ENCODE measurements around the gene SEC23B. TPM values are rescaled to one million over a fixed set of nuclear protein-coding genes. Genes with fewer than 3 reads are reported as not detected.
"Not testable (repeated sequence)": the region's sequence is repeated elsewhere in the genome, so short reads cannot be mapped to it uniquely, and the experiment has no call there.

SEC23B gene
- total RNA-seq, 2 experiments from 2014 or later, result 63.0 to 97.8 TPM

GRCh38 chr20:18501672-18502071, 6.1 kb upstream of the SEC23B start:
- CTCF ChIA-PET; H3K36me3 Mint-ChIP-seq; H3K27me3 Mint-ChIP-seq; H3K4me3 Mint-ChIP-seq; H3K27ac Mint-ChIP-seq; H3K9me3 Mint-ChIP-seq (ENCODE audit: low read depth); ATAC-seq; DNase-seq: not testable (repeated sequence)
- H3K4me1 Mint-ChIP-seq, result peaks cover 14% of the 10 kb centered on the region

- no peaks in the 10 kb centered on the region for H3K9me3 Mint-ChIP-seq (ENCODE audit: low read depth)
- H3K4me1 Mint-ChIP-seq, result peaks cover 34% of the 10 kb centered on the region
- H3K36me3 Mint-ChIP-seq, result peaks cover 11% of the 10 kb centered on the region
- H3K27ac Mint-ChIP-seq, result no peak overlapping the region
- ATAC-seq (no peak), DNase-seq (no peak)
- no peak overlapping the region for H3K4me3 Mint-ChIP-seq
- peaks cover 2% of the 10 kb centered on the region for H3K27me3 Mint-ChIP-seq
- CTCF ChIA-PET, result interaction anchor here (3.9 kb wide), 1 partner anchor 8 kb away, joined by 39 read pairs; the partner anchor contains the start of gene RBBP9
These were observed 3.2 kb upstream of the SEC23B start for GRCh38 chr20:18504479-18505060.

GRCh38 chr20:18506744-18507143, 996 bp upstream of the SEC23B start:
- peaks cover 52% of the 10 kb centered on the region for H3K4me1 Mint-ChIP-seq
- no peaks in the 10 kb centered on the region for H3K9me3 Mint-ChIP-seq (ENCODE audit: low read depth)
- H3K27me3 Mint-ChIP-seq, result peaks cover 2% of the 10 kb centered on the region
- CTCF ChIA-PET, result interaction anchor here (0.5 to 3.9 kb wide), 6 partner anchors 10 to 1545 kb away, joined by 3 to 39 read pairs (median 5); partner anchors contain the start of genes CFAP61, CRNKL1, DZANK1 and POLR3F
- peak; percentile 59 for DNase-seq
- peak overlapping the region; percentile 100 for H3K27ac Mint-ChIP-seq
- H3K4me3 Mint-ChIP-seq, result peak overlapping the region; percentile 100
- peaks cover 31% of the 10 kb centered on the region for H3K36me3 Mint-ChIP-seq
- no peak for ATAC-seq

- DNase-seq, result no peak
- CTCF ChIA-PET, result no interaction called here
- Mint-ChIP-seq H3K4me3 (no peak overlapping the region), H3K9me3 (ENCODE audit: low read depth) (no peaks in the 10 kb centered on the region), H3K27me3 (no peaks in the 10 kb centered on the region), H3K27ac (no peak overlapping the region), H3K36me3 (peaks cover 52% of the 10 kb centered on the region), H3K4me1 (peaks cover 56% of the 10 kb centered on the region)
- no peak for ATAC-seq
These were observed 3.8 kb downstream of the SEC23B start for GRCh38 chr20:18511571-18511970.

GRCh38 chr20:18513208-18513607, 5.5 kb downstream of the SEC23B start:
- DNase-seq (no peak), ATAC-seq (no peak)
- Mint-ChIP-seq H3K4me3 (no peak overlapping the region), H3K27me3 (no peaks in the 10 kb centered on the region), H3K9me3 (ENCODE audit: low read depth) (no peaks in the 10 kb centered on the region), H3K36me3 (peaks cover 49% of the 10 kb centered on the region), H3K27ac (no peak overlapping the region), H3K4me1 (peaks cover 44% of the 10 kb centered on the region)
- CTCF ChIA-PET, result no interaction called here

- DNase-seq (no peak), ATAC-seq (no peak)
- H3K9me3 Mint-ChIP-seq (ENCODE audit: low read depth), result no peaks in the 10 kb centered on the region
- CTCF ChIA-PET, result no interaction called here
- no peaks in the 10 kb centered on the region for H3K27me3 Mint-ChIP-seq
- no peak overlapping the region for H3K4me3 Mint-ChIP-seq
- H3K36me3 Mint-ChIP-seq, result peaks cover 45% of the 10 kb centered on the region
- peaks cover 35% of the 10 kb centered on the region for H3K4me1 Mint-ChIP-seq
- H3K27ac Mint-ChIP-seq, result peak overlapping the region; percentile 18
These were observed 6.4 kb downstream of the SEC23B start for GRCh38 chr20:18514127-18514526.

GRCh38 chr20:18515973-18516372, 8.2 kb downstream of the SEC23B start:
- H3K4me1 Mint-ChIP-seq, result peaks cover 18% of the 10 kb centered on the region
- peaks cover 28% of the 10 kb centered on the region for H3K36me3 Mint-ChIP-seq
- DNase-seq (no peak), ATAC-seq (no peak)
- H3K4me3 Mint-ChIP-seq, result no peak overlapping the region
- CTCF ChIA-PET, result interaction anchor here (1.0 kb wide), 1 partner anchor 64 kb away, joined by 4 read pairs; no protein-coding TSS in a partner anchor
- H3K27me3 Mint-ChIP-seq, result no peaks in the 10 kb centered on the region
- H3K9me3 Mint-ChIP-seq (ENCODE audit: low read depth), result no peaks in the 10 kb centered on the region
- no peak overlapping the region for H3K27ac Mint-ChIP-seq

GRCh38 chr20:18522066-18522465, 14.3 kb downstream of the SEC23B start:
- peaks cover 16% of the 10 kb centered on the region for H3K36me3 Mint-ChIP-seq
- H3K4me1 Mint-ChIP-seq; H3K27ac Mint-ChIP-seq; ATAC-seq; H3K27me3 Mint-ChIP-seq; CTCF ChIA-PET; H3K4me3 Mint-ChIP-seq; H3K9me3 Mint-ChIP-seq (ENCODE audit: low read depth); DNase-seq: not testable (repeated sequence)

GRCh38 chr20:18523066-18523465, 15.3 kb downstream of the SEC23B start:
- CTCF ChIA-PET, result no interaction called here
- Mint-ChIP-seq H3K27me3 (no peaks in the 10 kb centered on the region), H3K9me3 (ENCODE audit: low read depth) (no peaks in the 10 kb centered on the region), H3K36me3 (peaks cover 20% of the 10 kb centered on the region), H3K4me3 (no peak overlapping the region), H3K4me1 (no peaks in the 10 kb centered on the region), H3K27ac (no peak overlapping the region)
- ATAC-seq (no peak), DNase-seq (no peak)

- Mint-ChIP-seq H3K27me3 (no peaks in the 10 kb centered on the region), H3K9me3 (ENCODE audit: low read depth) (no peaks in the 10 kb centered on the region), H3K4me3 (no peak overlapping the region), H3K4me1 (no peaks in the 10 kb centered on the region), H3K27ac (no peak overlapping the region), H3K36me3 (peaks cover 32% of the 10 kb centered on the region)
- ATAC-seq (no peak), DNase-seq (no peak)
- CTCF ChIA-PET, result no interaction called here
These were observed 16.9 kb downstream of the SEC23B start for GRCh38 chr20:18524646-18525045.

GRCh38 chr20:18526761-18527160, 19.0 kb downstream of the SEC23B start:
- peaks cover 46% of the 10 kb centered on the region for H3K36me3 Mint-ChIP-seq
- ATAC-seq; H3K9me3 Mint-ChIP-seq (ENCODE audit: low read depth); H3K27me3 Mint-ChIP-seq; DNase-seq; H3K4me3 Mint-ChIP-seq; H3K4me1 Mint-ChIP-seq; CTCF ChIA-PET; H3K27ac Mint-ChIP-seq: not testable (repeated sequence)

- H3K27ac Mint-ChIP-seq, result no peak overlapping the region
- H3K4me1 Mint-ChIP-seq, result no peaks in the 10 kb centered on the region
- no peak overlapping the region for H3K4me3 Mint-ChIP-seq
- CTCF ChIA-PET, result interaction anchor here (1.6 kb wide), 1 partner anchor 20 kb away, joined by 4 read pairs; the partner anchor contains the start of gene SEC23B
- DNase-seq (no peak), ATAC-seq (no peak)
- no peaks in the 10 kb centered on the region for H3K27me3 Mint-ChIP-seq
- H3K36me3 Mint-ChIP-seq, result peaks cover 51% of the 10 kb centered on the region
- no peaks in the 10 kb centered on the region for H3K9me3 Mint-ChIP-seq (ENCODE audit: low read depth)
These were observed 19.6 kb downstream of the SEC23B start for GRCh38 chr20:18527339-18527738.

- H3K27me3 Mint-ChIP-seq, result no peaks in the 10 kb centered on the region
- no peak overlapping the region for H3K27ac Mint-ChIP-seq
- DNase-seq, result no peak
- H3K9me3 Mint-ChIP-seq (ENCODE audit: low read depth), result no peaks in the 10 kb centered on the region
- no peak for ATAC-seq
- CTCF ChIA-PET, result interaction anchor here (1.6 kb wide), 1 partner anchor 21 kb away, joined by 4 read pairs; the partner anchor contains the start of gene SEC23B
- H3K4me1 Mint-ChIP-seq, result no peaks in the 10 kb centered on the region
- H3K36me3 Mint-ChIP-seq, result peaks cover 56% of the 10 kb centered on the region
- H3K4me3 Mint-ChIP-seq, result no peak overlapping the region
These were observed 20.1 kb downstream of the SEC23B start for GRCh38 chr20:18527836-18528235.

GRCh38 chr20:18529041-18529440, 21.3 kb downstream of the SEC23B start:
- Mint-ChIP-seq H3K27ac (no peak overlapping the region), H3K27me3 (no peaks in the 10 kb centered on the region), H3K9me3 (ENCODE audit: low read depth) (no peaks in the 10 kb centered on the region), H3K4me3 (no peak overlapping the region), H3K4me1 (no peaks in the 10 kb centered on the region), H3K36me3 (peaks cover 63% of the 10 kb centered on the region)
- no peak for ATAC-seq
- DNase-seq, result no peak
- CTCF ChIA-PET, result interaction anchor here (1.6 kb wide), 1 partner anchor 22 kb away, joined by 4 read pairs; the partner anchor contains the start of gene SEC23B
